Stimulated activated memory B cell treated with anti-CD40 and anti-IgM and Interleukin-4, amounts not matched to agents 10 μg/mL and 1 μg/mL and 100 μg/mL, for 72 hours (primary cell): ENCODE data around the gene TMEM202.
A peak's percentile ranks its signal among the peaks of the same experiment; 100 is the strongest.
"Not testable (repeated sequence)": the region's sequence is repeated elsewhere in the genome, so short reads cannot be mapped to it uniquely, and the experiment has no call there.

ENCODE experiments used
- ATAC-seq: fragments of 150-1000 bp; cut with Tn5 transposase; 2 replicates; pipeline ENCODE4 v1.10.0; 2021
- H3K27ac Mint-ChIP-seq: one replicate; pipeline ENCODE4 v1.8.0; 2022; ENCODE audit warnings: mild to moderate bottlenecking, mixed read lengths
- H3K27me3 Mint-ChIP-seq: one replicate; pipeline ENCODE4 v1.8.0; 2022; ENCODE audit warnings: mixed read lengths
- H3K36me3 Mint-ChIP-seq: one replicate; pipeline ENCODE4 v1.8.0; 2022; ENCODE audit warnings: mixed read lengths
- H3K4me1 Mint-ChIP-seq: one replicate; pipeline ENCODE4 v1.8.0; 2022; ENCODE audit warnings: mixed read lengths
- H3K4me3 Mint-ChIP-seq: one replicate; pipeline ENCODE4 v1.8.0; 2022; ENCODE audit warnings: mild to moderate bottlenecking, moderate library complexity, mixed read lengths
- H3K9me3 Mint-ChIP-seq: one replicate; pipeline ENCODE4 v1.8.0; 2022; ENCODE audit warnings: mixed read lengths

TMEM202 gene

DNA sequence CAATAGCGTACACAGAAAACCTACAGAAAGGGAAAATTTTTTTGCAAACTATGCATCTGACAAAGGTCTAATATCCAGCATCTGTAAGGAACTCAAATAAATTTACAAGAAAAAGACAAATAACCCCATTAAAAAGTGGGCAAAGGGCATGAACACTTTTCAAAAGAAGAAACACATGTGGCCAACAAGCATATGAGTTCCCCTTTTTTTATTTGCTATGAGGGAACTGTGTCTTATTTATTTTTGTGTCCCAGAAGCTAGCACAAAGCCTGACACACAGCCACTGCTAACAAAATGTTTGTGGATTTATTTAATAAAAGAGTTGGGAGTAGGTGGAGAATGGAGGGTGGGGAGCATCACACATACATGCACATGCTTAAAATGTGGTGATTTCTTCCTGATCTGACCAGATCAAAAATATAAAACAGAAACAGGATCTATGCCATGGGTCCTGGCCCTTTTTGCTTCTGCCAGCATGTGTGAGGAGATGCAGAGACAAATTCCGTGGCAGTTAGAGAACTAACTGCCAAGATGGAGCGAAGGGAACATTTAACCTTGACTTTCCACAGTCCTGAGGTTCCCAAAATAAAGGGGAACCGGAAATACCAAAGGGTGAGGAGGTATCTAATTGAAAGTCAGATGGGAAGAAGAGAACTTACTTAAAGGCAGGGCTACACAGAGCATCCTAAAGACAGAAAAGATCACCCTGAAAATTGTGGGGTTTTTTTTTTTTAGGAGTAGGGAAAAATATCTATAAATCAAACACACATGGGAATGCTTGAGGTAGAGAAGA is at the start of gene TMEM202:
Gene TMEM202, plus strand, starts transcription at position 510 of the 793 bp plus-strand sequence. Its CDS starts 22 bp downstream, at position 532.
- no peaks in the 10 kb centered on the region for H3K4me1 Mint-ChIP-seq
- no peak for ATAC-seq
- no peak within 1 kb of the TSS for H3K27ac Mint-ChIP-seq
- no peaks in the 10 kb centered on the region for H3K36me3 Mint-ChIP-seq
- no peaks in the 10 kb centered on the region for H3K9me3 Mint-ChIP-seq
- H3K4me3 Mint-ChIP-seq = no peak within 1 kb of the TSS
- peaks cover 11% of the 10 kb centered on the region for H3K27me3 Mint-ChIP-seq

GRCh38 chr15:72353266-72353665 is 44.8 kb upstream of the TMEM202 start:
- Mint-ChIP-seq H3K27me3 (no peaks in the 10 kb centered on the region), H3K4me1 (no peaks in the 10 kb centered on the region), H3K36me3 (peaks cover 60% of the 10 kb centered on the region), H3K27ac (no peak overlapping the region), H3K9me3 (no peaks in the 10 kb centered on the region), H3K4me3 (no peak overlapping the region)
- ATAC-seq = no peak

DNA sequence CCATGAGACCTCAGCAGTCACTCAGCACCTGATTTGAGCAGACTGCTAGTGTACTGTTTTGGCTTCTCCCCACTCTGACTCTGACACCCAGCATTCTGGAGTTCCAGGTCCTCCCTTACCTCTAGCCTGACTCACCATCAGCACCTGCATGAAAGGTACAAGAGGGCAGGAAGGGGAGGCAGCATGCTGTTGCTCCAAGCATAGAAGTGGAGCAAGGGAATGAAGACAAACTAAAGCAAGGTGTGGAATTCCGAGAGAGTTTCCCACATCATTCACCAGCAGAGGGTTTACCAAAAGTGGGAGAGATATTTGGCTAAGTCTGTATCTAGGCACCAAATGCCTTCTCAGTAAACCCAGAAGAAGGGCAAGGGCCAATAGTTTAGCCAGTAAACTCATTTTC is 43.6 kb upstream of the TMEM202 start:
- H3K9me3 Mint-ChIP-seq = no peaks in the 10 kb centered on the region
- H3K36me3 Mint-ChIP-seq = peaks cover 48% of the 10 kb centered on the region
- no peak for ATAC-seq
- peaks cover 10% of the 10 kb centered on the region for H3K4me1 Mint-ChIP-seq
- H3K27me3 Mint-ChIP-seq = no peaks in the 10 kb centered on the region
- no peak overlapping the region for H3K27ac Mint-ChIP-seq
- H3K4me3 Mint-ChIP-seq = no peak overlapping the region

DNA sequence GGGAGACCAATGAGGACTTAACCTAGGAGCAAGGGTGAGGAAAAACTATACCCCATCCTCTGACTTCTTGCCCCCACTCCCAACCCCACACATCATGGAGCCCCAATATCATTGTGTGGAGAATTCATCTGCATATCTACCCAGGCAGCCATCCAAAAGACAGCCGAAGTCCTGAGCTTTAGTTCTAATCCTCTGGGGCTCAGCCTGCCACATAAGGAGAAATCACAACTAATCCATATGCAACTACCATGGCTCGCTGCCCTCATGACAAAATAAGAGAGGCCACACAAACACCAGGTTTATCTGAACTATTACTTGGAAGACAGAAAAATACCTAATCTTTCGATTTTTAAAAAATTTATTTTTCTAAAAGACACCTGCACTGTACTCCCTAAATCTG is 40.0 kb upstream of the TMEM202 start:
- H3K36me3 Mint-ChIP-seq = peaks cover 22% of the 10 kb centered on the region
- H3K4me1 Mint-ChIP-seq = peaks cover 10% of the 10 kb centered on the region
- no peaks in the 10 kb centered on the region for H3K27me3 Mint-ChIP-seq
- ATAC-seq = no peak
- H3K9me3 Mint-ChIP-seq = no peaks in the 10 kb centered on the region
- H3K27ac Mint-ChIP-seq = peak overlapping the region; percentile 42
- no peak overlapping the region for H3K4me3 Mint-ChIP-seq

GRCh38 chr15:72358650-72359171 is 39.4 kb upstream of the TMEM202 start:
- H3K36me3 Mint-ChIP-seq = peaks cover 17% of the 10 kb centered on the region
- peak; percentile 57 for ATAC-seq
- H3K4me3 Mint-ChIP-seq = no peak overlapping the region
- H3K27me3 Mint-ChIP-seq = no peaks in the 10 kb centered on the region
- H3K4me1 Mint-ChIP-seq = peaks cover 10% of the 10 kb centered on the region
- H3K27ac Mint-ChIP-seq = peak overlapping the region; percentile 42
- H3K9me3 Mint-ChIP-seq = no peaks in the 10 kb centered on the region

GRCh38 chr15:72361176-72361575 is 36.9 kb upstream of the TMEM202 start:
- H3K4me1 Mint-ChIP-seq = peaks cover 21% of the 10 kb centered on the region
- H3K9me3 Mint-ChIP-seq = no peaks in the 10 kb centered on the region
- H3K36me3 Mint-ChIP-seq = peaks cover 14% of the 10 kb centered on the region
- no peaks in the 10 kb centered on the region for H3K27me3 Mint-ChIP-seq
- H3K4me3 Mint-ChIP-seq = no peak overlapping the region
- no peak for ATAC-seq
- H3K27ac Mint-ChIP-seq = no peak overlapping the region

- peaks cover 46% of the 10 kb centered on the region for H3K4me1 Mint-ChIP-seq
Measured at GRCh38 chr15:72365844-72366243, 32.3 kb upstream of the TMEM202 start.

DNA sequence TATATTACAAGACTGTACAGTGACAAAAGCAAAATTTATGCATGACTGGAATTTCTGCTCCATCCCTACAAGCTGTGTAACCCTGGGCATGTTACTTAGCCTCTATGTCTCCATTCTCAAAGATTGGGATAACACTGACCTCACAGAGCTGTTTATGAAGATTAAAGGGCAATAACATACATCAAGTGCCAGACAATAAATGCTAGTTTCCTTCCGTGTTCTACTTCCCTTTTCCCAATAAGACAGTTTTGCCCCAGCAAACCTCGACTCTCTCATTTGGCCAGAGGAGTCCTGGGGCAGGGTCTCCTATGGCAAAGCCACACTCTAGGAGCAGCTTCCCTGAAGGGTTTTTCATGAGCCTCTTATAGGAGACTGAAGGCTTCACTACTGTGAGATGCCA is 29.8 kb upstream of the TMEM202 start:
- Mint-ChIP-seq H3K4me3 (no peak overlapping the region), H3K27ac (no peak overlapping the region), H3K36me3 (peaks cover 25% of the 10 kb centered on the region), H3K4me1 (peaks cover 62% of the 10 kb centered on the region), H3K27me3 (no peaks in the 10 kb centered on the region), H3K9me3 (no peaks in the 10 kb centered on the region)
- ATAC-seq = no peak

More at GRCh38 chr15:72365844-72366243, 32.3 kb upstream of the TMEM202 start:
- Mint-ChIP-seq H3K9me3 (no peaks in the 10 kb centered on the region), H3K4me3 (no peak overlapping the region), H3K27me3 (no peaks in the 10 kb centered on the region), H3K27ac (peak overlapping the region; percentile 18), H3K36me3 (peaks cover 25% of the 10 kb centered on the region)
- peak; percentile 96 for ATAC-seq

DNA sequence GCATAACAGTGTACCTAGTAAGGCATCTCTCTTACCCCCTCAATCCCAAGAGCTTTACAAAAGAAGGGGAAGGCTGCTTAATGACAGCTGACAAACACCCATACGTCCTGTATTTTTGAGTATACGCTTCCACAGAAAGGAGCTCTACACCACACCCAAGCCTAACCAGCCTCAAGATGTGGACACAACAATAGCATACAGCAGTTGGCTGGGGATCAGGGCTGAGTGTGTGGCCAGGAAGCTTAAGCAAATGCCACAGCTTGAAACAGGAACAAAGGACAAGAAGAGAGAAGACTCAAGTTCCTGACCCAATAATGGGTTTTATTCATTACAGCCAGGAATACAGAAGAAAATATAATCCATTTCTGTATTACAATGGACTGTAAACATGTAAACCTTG is 29.2 kb upstream of the TMEM202 start:
- peaks cover 25% of the 10 kb centered on the region for H3K36me3 Mint-ChIP-seq
- no peak for ATAC-seq
- H3K27ac Mint-ChIP-seq = no peak overlapping the region
- H3K9me3 Mint-ChIP-seq = no peaks in the 10 kb centered on the region
- no peak overlapping the region for H3K4me3 Mint-ChIP-seq
- H3K4me1 Mint-ChIP-seq = peaks cover 67% of the 10 kb centered on the region
- H3K27me3 Mint-ChIP-seq = no peaks in the 10 kb centered on the region

- Mint-ChIP-seq H3K27me3 (no peaks in the 10 kb centered on the region), H3K9me3 (no peaks in the 10 kb centered on the region), H3K4me3 (no peak overlapping the region), H3K27ac (no peak overlapping the region), H3K36me3 (peaks cover 25% of the 10 kb centered on the region), H3K4me1 (peaks cover 78% of the 10 kb centered on the region)
- ATAC-seq = no peak
Measured at GRCh38 chr15:72369964-72370363, 28.1 kb upstream of the TMEM202 start.

- H3K4me1 Mint-ChIP-seq = peaks cover 75% of the 10 kb centered on the region
- peak overlapping the region; percentile 59 for H3K27ac Mint-ChIP-seq
- peak overlapping the region; percentile 38 for H3K4me3 Mint-ChIP-seq
- peaks cover 6% of the 10 kb centered on the region for H3K36me3 Mint-ChIP-seq
- no peak for ATAC-seq
- H3K27me3 Mint-ChIP-seq = no peaks in the 10 kb centered on the region
- no peaks in the 10 kb centered on the region for H3K9me3 Mint-ChIP-seq
Measured at GRCh38 chr15:72372361-72372760, 25.7 kb upstream of the TMEM202 start.

DNA sequence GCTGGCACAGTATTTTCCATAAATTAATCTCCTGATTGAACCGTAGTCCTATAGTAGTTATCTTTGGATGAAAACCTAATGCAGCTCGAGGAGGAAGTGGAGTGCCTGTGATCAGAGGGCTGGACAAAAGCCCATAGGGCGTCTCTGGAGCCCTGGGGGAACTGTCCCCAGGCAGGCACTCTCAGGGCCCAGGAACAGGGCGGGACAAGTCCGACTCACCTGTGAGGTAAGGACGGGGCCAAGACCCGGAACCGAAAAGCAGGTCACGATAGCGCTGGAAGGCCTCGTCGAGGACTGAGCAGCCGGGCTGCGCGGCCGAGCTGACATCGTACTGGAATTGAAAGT is 22.6 kb upstream of the TMEM202 start:
- Mint-ChIP-seq H3K9me3 (no peaks in the 10 kb centered on the region), H3K27me3 (no peaks in the 10 kb centered on the region), H3K27ac (peak overlapping the region; percentile 99), H3K4me3 (peak overlapping the region; percentile 97), H3K4me1 (peaks cover 57% of the 10 kb centered on the region), H3K36me3 (no peaks in the 10 kb centered on the region)
- ATAC-seq = peak; percentile 85

- Mint-ChIP-seq H3K36me3 (no peaks in the 10 kb centered on the region), H3K9me3 (no peaks in the 10 kb centered on the region), H3K4me3 (peak within 1 kb of the TSS; percentile 97), H3K4me1 (peaks cover 57% of the 10 kb centered on the region), H3K27me3 (no peaks in the 10 kb centered on the region), H3K27ac (peak within 1 kb of the TSS; percentile 99)
- ATAC-seq = peak; percentile 95
Measured at GRCh38 chr15:72375846-72376581, 22.1 kb upstream of the TMEM202 start, which contains the start of gene HEXA. Gene HEXA, minus strand, starts transcription at chr15:72376014. Its CDS starts 42 bp downstream, at chr15:72375972.

DNA sequence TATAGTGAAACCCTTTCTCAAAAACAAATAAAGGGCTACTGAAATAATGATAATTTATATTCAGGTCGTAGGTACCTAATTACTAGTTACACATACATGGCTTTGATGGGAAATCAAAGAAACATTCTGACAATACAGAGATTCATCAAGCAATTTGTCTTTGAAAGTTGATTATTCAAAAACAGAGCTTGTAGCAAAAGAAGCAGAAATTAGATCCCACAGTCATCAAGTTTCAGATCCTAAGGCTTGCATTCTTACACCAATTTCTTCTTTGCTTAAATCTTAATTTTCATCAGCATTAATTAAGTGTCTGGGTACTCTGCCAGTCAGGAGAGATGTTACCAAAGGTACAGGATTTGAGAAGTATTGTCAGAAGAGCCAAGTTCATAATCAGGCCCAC is 20.8 kb upstream of the TMEM202 start:
- Mint-ChIP-seq H3K27ac (peak overlapping the region; percentile 99), H3K27me3 (no peaks in the 10 kb centered on the region), H3K4me3 (no peak overlapping the region), H3K4me1 (peaks cover 51% of the 10 kb centered on the region), H3K9me3 (no peaks in the 10 kb centered on the region), H3K36me3 (no peaks in the 10 kb centered on the region)
- no peak for ATAC-seq

GRCh38 chr15:72379106-72379505 is 19.0 kb upstream of the TMEM202 start:
- H3K4me1 Mint-ChIP-seq = peaks cover 34% of the 10 kb centered on the region
- ATAC-seq, H3K36me3 Mint-ChIP-seq, H3K27me3 Mint-ChIP-seq, H3K9me3 Mint-ChIP-seq, H3K27ac Mint-ChIP-seq, H3K4me3 Mint-ChIP-seq: not testable (repeated sequence)
